Ovary (tissue), 3 donors: ENCODE data around the gene KCNQ5.

Source experiments
- EP300 ChIP-seq: sonication (generic); formaldehyde crosslinking; IDR thresholded peaks from one replicate; pipeline ENCODE4 v1.6.1; 2017; ENCODE audit warnings: antibody characterized with exemption
- POLR2A ChIP-seq: fragments of 450-650 bp; IDR thresholded peaks from one replicate; pipeline ENCODE4 v1.6.1; 2017; ENCODE audit warnings: antibody characterized with exemption, mild to moderate bottlenecking, moderate library complexity
- TF ChIP-seq, protein P1 (sequence below), 3 donors: fragments of 450-650 bp in 2 of 3; fragments of 200-600 bp in 1 of 3; IDR thresholded peaks; one replicate each; pipeline versions ENCODE4 v1.5.1 to v1.8.0; 2016 to 2022; ENCODE audit warnings: antibody characterized with exemption in 3 of 3, mild to moderate bottlenecking in 1 of 3
- donor health status: DM: no; HTN: no; CAD: no.

DNA sequence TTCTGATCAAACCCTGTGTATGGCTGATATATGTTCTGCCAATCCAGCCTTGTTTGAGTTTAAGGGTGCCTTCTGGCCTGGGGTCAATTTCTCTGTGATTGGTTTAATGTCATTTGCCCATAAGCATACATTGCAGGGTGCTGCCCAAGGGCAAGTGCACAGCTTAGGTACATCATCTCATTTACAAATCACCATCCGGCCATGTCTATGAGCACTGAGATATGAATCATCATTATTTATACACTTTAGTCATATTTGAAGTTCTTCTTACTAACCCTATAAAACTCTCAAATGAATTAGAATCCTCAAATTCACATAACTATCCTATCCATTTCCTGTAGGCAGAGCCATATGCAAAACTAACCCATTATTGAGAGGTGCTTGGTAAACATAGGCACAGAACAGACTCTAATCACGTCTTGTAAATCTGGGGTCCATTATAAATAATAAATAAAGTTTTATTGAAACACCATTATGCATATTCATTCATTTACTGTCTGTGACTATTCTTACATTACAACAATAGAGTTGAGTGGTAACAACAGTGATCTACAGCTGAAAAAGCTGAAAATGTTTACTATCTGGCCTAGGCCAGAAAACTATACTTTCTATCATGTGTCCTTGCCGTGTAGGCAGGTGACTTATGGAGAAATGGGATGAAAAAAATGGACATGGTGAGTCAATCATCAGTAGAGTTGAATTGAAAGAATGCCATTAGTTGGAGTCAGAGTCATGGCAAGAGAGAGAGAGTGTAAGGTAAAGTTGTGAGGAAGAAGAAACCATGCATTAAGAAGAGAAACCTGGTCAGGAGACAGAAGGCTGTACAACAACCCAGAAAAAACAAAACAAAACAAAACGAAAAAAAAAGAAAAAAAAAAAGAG lies 25.0 kb downstream of the KCNQ5 start:
- TF ChIP-seq, protein P1, sequence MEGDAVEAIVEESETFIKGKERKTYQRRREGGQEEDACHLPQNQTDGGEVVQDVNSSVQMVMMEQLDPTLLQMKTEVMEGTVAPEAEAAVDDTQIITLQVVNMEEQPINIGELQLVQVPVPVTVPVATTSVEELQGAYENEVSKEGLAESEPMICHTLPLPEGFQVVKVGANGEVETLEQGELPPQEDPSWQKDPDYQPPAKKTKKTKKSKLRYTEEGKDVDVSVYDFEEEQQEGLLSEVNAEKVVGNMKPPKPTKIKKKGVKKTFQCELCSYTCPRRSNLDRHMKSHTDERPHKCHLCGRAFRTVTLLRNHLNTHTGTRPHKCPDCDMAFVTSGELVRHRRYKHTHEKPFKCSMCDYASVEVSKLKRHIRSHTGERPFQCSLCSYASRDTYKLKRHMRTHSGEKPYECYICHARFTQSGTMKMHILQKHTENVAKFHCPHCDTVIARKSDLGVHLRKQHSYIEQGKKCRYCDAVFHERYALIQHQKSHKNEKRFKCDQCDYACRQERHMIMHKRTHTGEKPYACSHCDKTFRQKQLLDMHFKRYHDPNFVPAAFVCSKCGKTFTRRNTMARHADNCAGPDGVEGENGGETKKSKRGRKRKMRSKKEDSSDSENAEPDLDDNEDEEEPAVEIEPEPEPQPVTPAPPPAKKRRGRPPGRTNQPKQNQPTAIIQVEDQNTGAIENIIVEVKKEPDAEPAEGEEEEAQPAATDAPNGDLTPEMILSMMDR (IDR thresholded peaks at IDR 0.05) = no peak
- TF ChIP-seq EP300 (no peak), POLR2A (no peak)
